ENCODE measurements around the gene APOC3. TPM values are rescaled to one million over a fixed set of nuclear protein-coding genes. Genes with fewer than 3 reads are reported as not detected.
"Not testable (repeated sequence)": the region's sequence is repeated elsewhere in the genome, so short reads cannot be mapped to it uniquely, and the experiment has no call there.

APOC3 gene
- total RNA-seq, 2 experiments from 2014 or later = not detected

DNA sequence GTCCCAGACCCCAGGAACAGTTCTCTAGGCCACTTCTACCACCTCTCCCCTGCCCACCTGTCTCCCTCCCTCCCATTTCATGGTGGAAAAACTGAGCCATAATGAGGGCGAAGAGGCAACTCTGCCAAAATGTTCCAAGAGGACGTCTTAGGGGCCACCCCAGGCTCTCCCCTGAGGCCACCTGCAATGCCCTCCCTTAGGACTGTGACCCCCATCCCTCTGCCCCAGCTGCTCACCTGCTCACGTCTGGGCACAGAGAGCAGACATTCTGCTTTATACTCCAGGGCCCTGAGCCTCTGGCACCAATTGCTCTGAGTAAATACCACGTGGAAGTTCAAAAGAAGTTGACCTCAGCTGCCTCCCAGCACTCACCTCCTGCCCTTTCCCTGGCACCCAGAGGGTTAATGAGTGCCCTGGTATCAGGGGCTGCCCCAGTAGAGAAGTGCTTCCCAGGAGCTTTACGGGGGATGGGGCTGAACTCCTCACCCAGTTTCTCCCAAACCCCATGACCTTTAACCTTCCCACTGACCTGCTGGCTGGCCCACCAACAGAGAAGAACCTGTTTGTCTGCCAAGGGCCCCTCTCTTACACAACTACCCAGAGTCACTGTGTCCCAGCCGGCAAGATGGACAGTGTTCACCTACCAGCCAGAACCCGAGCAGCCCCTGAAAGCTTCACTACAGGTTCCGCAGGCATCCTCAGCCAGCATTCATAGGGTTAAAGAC is 37.4 kb upstream of the APOC3 start:
- Mint-ChIP-seq H3K27ac (no peak overlapping the region), H3K4me3 (no peak overlapping the region), H3K9me3 (ENCODE audit: low read depth) (no peaks in the 10 kb centered on the region), H3K27me3 (peaks cover 2% of the 10 kb centered on the region), H3K4me1 (peaks cover 13% of the 10 kb centered on the region), H3K36me3 (no peaks in the 10 kb centered on the region)
- DNase-seq (no peak), ATAC-seq (no peak)
- CTCF ChIA-PET = interaction anchor here (1.3 to 9.1 kb wide), 11 partner anchors 9 to 386 kb away, joined by 3 to 187 read pairs (median 18); partner anchors contain the start of genes APOA1, PAFAH1B2, SIDT2 and SIK3

DNA sequence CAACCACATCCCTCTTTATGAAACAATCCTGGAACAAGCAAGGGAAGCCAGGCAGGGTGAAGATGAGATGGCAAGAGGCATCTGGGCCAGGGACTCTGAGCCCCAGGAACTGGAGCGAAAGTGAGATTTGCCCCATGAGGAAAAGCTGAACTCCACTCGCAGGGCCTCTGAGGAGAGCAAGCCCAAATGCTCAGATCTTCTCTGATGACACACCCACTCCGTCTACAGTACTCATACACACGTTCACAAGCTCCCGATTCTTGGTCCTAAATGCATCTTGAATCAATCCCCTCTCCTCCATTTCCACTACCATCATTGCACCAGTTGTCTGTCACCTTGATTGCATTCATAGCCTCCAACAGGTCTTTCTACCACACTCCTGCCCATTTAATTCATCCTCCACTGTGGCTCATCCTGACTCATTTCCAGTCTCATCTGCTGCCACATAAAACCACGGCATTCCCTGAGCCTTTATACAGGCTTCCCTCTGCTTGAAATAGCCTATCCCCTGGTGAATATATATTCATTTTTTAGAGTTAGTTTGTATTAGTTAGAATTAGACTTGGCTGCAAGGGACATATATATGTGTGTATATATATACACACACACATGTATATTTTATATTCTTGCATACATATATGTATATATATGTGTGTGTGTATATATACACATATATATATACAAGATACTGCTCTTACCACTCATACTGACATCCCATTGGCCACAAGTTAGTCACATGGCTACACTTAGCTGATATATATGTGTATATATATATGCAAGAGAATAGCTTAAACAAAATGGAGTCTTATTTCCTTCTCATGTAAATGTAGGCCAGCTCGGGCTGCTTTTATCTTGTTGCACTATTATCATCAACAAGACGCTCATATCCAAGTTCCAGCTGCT is 36.6 kb upstream of the APOC3 start:
- ATAC-seq = no peak

DNA sequence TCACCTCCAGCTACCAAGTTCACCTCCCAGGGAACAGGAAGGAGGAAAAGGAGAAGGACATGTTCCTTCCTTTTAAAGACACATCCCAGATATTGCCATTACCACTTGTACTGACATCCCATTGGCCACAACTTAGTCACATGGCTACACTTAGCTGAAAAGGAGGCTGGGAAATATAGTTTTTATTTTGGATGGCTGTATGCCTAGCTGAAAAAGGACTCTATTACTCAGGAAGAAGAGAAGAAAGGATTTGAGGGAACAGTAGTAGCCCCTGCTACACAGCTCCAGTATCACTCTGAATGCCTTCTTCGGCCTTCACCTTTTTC is 36.0 kb upstream of the APOC3 start:
- Mint-ChIP-seq H3K9me3 (ENCODE audit: low read depth) (no peaks in the 10 kb centered on the region), H3K27me3 (peaks cover 3% of the 10 kb centered on the region), H3K27ac (no peak overlapping the region), H3K4me3 (no peak overlapping the region), H3K36me3 (no peaks in the 10 kb centered on the region), H3K4me1 (peaks cover 10% of the 10 kb centered on the region)
- CTCF ChIA-PET = interaction anchor here (4.6 to 9.1 kb wide), 3 partner anchors 41 to 312 kb away, joined by 24 to 187 read pairs (median 99); partner anchors contain the start of genes APOA1 and SIK3
- ATAC-seq (no peak), DNase-seq (no peak)

More for the DNA sequence above, 36.6 kb upstream of the APOC3 start:
- peaks cover 13% of the 10 kb centered on the region for H3K4me1 Mint-ChIP-seq
- no peak for DNase-seq
- CTCF ChIA-PET = interaction anchor here (1.8 to 9.1 kb wide), 7 partner anchors 8 to 385 kb away, joined by 4 to 187 read pairs (median 23); partner anchors contain the start of genes APOA1, SIDT2 and SIK3
- H3K9me3 Mint-ChIP-seq (ENCODE audit: low read depth) = no peaks in the 10 kb centered on the region
- no peaks in the 10 kb centered on the region for H3K36me3 Mint-ChIP-seq
- H3K27ac Mint-ChIP-seq = no peak overlapping the region
- no peak overlapping the region for H3K4me3 Mint-ChIP-seq
- H3K27me3 Mint-ChIP-seq = peaks cover 2% of the 10 kb centered on the region

DNA sequence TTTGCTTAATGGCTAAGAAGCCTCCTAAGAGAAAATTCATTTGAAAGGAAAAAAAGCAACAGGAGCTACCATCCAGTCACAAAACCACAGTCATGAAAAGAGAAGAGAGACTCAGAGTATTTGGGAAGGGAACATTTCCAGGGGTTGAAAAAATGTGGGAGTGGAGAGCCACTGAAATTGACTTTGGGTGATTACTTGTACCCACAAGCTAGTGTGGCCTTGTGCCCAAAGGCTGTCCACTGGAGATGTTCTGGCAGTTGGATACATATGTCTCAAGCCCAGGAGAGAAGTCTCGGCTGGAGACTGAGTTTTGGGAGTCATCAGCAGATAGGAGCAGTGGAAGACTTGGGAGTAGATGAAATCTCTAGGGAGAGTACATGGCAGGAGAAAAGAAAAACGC is 34.9 kb upstream of the APOC3 start:
- ATAC-seq (no peak), DNase-seq (no peak)
- Mint-ChIP-seq H3K36me3 (no peaks in the 10 kb centered on the region), H3K27me3 (peaks cover 9% of the 10 kb centered on the region), H3K27ac (no peak overlapping the region), H3K9me3 (ENCODE audit: low read depth) (no peaks in the 10 kb centered on the region), H3K4me3 (no peak overlapping the region), H3K4me1 (peaks cover 10% of the 10 kb centered on the region)
- CTCF ChIA-PET = interaction anchor here (0.9 to 1.1 kb wide), 2 partner anchors 18 to 41 kb away, joined by 3 to 5 read pairs; no protein-coding TSS in a partner anchor

DNA sequence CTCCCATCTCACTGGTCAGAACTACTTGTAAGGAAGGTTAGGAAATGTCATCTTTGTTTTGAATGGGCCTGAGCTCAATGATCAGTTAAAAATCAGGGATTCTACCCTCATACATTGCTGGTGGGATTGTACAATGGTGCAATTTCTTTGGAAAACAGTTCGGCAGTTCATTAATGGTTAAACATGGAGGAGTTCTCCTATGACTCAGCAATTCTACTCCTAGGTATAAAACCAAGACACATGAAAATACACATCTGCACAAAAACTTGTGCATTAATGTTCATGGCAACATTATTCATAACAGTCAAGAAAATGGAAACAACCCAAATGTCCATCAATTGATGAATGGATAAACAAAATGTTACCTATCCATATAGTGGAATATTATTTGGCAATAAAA is 33.2 kb upstream of the APOC3 start:
- H3K4me1 Mint-ChIP-seq = peaks cover 3% of the 10 kb centered on the region
- DNase-seq = no peak

DNA sequence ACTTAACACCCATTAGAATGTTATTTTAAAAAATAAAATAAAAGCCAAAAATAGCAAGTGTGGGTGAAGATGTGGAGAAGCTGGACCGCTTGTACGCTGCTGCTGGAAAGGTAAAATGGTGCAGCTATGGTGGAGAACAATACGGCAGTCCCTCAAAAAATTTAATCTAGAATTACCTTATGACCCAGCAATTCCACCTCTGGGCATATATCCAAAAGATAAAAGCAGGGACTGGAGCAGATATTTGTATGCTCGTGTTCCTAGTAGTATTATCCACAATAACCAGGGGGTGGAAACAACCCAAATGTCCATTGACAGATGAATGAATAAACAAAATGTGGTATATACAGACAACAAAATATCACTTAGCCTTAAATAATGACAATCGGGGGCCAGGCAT is 31.9 kb upstream of the APOC3 start:
- H3K9me3 Mint-ChIP-seq (ENCODE audit: low read depth) = no peaks in the 10 kb centered on the region
- H3K27ac Mint-ChIP-seq = no peak overlapping the region
- H3K4me3 Mint-ChIP-seq = no peak overlapping the region
- DNase-seq = no peak
- peaks cover 3% of the 10 kb centered on the region for H3K4me1 Mint-ChIP-seq
- H3K27me3 Mint-ChIP-seq = peaks cover 19% of the 10 kb centered on the region
- CTCF ChIA-PET = interaction anchor here (0.7 to 3.1 kb wide), 2 partner anchors 10 to 38 kb away, joined by 4 to 8 read pairs; partner anchors contain the start of gene ZPR1
- peaks cover 1% of the 10 kb centered on the region for H3K36me3 Mint-ChIP-seq
- no peak for ATAC-seq

More for the DNA sequence above, 33.2 kb upstream of the APOC3 start:
- Mint-ChIP-seq H3K36me3 (peaks cover 1% of the 10 kb centered on the region), H3K27ac (no peak overlapping the region), H3K27me3 (peaks cover 15% of the 10 kb centered on the region), H3K4me3 (no peak overlapping the region), H3K9me3 (ENCODE audit: low read depth) (no peaks in the 10 kb centered on the region)
- no peak for ATAC-seq
- CTCF ChIA-PET = interaction anchor here (1.0 kb wide), 1 partner anchor 39 kb away, joined by 4 read pairs; no protein-coding TSS in a partner anchor

DNA sequence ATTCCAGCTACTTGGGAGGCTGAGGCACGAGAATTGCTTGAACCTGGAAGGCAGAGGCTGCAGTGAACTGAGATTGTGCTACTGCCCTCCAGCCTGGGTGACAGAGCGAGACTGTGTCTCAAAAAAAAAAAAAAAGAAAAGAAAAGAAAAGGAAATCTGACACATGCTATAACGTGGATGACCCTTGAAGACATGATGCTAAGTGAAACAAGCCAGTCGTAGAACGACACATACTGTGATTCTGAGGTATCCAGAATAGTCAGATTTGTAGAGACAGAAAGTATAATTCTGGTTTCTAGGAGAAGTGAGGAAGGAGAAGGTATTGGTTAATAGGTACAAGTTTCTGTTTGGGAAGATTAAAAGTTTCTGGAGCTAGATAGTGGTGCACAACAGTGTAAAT is 31.3 kb upstream of the APOC3 start:
- H3K27me3 Mint-ChIP-seq = peaks cover 20% of the 10 kb centered on the region
- H3K27ac Mint-ChIP-seq = no peak overlapping the region
- peaks cover 3% of the 10 kb centered on the region for H3K4me1 Mint-ChIP-seq
- DNase-seq (no peak), ATAC-seq (no peak)
- H3K4me3 Mint-ChIP-seq = no peak overlapping the region
- H3K9me3 Mint-ChIP-seq (ENCODE audit: low read depth) = no peaks in the 10 kb centered on the region
- peaks cover 1% of the 10 kb centered on the region for H3K36me3 Mint-ChIP-seq
- CTCF ChIA-PET = interaction anchor here (0.6 to 3.1 kb wide), 2 partner anchors 11 to 37 kb away, joined by 3 to 8 read pairs; partner anchors contain the start of gene ZPR1

DNA sequence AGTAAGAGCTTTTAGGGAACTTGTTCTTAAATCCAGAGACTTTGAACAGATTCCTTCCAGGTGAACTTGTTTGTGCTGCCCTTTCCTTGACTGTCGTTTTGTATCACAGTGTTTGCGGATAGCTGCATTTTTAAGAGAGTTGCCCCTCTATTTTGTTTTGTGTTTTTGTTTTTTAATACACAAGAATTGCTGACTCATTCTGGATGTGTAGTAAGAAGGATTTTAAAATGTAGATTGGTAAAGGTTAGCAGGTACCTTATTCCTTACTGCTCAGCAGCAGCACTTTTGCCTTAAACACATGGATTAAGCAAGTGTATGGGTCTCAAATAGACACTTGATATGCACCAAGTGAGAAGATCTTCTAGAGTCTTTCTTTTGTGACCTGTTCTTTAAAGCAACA is 29.1 kb upstream of the APOC3 start:
- DNase-seq (no peak), ATAC-seq (no peak)
- H3K27ac Mint-ChIP-seq = no peak overlapping the region
- H3K4me1 Mint-ChIP-seq = peaks cover 3% of the 10 kb centered on the region
- H3K27me3 Mint-ChIP-seq = peaks cover 23% of the 10 kb centered on the region
- CTCF ChIA-PET = interaction anchor here (3.1 kb wide), 1 partner anchor 10 kb away, joined by 23 read pairs; the partner anchor contains the start of gene APOA5
- H3K9me3 Mint-ChIP-seq (ENCODE audit: low read depth) = no peaks in the 10 kb centered on the region
- peaks cover 1% of the 10 kb centered on the region for H3K36me3 Mint-ChIP-seq
- H3K4me3 Mint-ChIP-seq = no peak overlapping the region

DNA sequence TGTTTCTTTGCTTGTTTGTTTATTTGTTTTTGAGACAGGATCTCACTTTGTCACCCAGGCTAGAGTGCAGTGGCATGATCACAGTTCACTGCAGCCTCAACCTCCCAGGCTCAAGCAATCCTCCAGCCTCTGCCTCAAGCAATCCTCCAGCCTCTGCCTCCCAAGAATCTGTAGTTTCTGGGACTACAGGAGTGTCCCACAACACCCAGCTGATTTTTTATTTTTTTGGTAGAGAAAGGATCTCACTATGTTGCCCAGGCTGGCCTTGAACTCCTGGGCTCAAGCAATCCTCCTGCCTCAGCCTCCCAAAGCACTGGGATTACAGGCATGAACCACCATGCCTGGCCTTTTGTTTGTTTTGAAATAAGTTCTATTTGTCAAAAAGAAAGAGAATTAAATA is 28.0 kb upstream of the APOC3 start:
- CTCF ChIA-PET = interaction anchor here (1.2 to 3.1 kb wide), 2 partner anchors 11 to 34 kb away, joined by 3 to 23 read pairs; partner anchors contain the start of gene APOA5
- peaks cover 23% of the 10 kb centered on the region for H3K27me3 Mint-ChIP-seq
- DNase-seq; H3K4me1 Mint-ChIP-seq; H3K9me3 Mint-ChIP-seq (ENCODE audit: low read depth); H3K36me3 Mint-ChIP-seq; H3K4me3 Mint-ChIP-seq; H3K27ac Mint-ChIP-seq; ATAC-seq: not testable (repeated sequence)

DNA sequence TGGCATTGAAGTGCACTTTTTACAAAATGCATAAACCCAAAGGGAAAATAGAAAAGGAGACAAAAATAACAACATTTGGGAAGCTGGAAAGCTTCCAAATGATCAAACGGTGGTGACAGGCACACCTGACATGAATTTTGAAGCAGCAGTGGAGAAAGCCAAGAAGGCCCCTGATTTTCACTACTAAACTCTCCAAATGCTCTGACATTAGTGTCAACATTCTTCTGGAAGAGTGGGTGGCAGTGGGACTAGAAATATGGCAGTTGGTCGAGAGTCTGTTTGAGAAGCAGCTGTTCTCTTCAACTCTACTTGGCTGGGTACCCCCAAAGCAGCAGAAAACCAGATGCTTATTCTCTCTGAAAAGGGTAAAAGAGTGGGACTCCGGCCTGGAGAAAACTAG is 25.7 kb upstream of the APOC3 start:
- DNase-seq (no peak), ATAC-seq (no peak)
- Mint-ChIP-seq H3K4me3 (no peak overlapping the region), H3K36me3 (peaks cover 1% of the 10 kb centered on the region), H3K27ac (no peak overlapping the region), H3K27me3 (peaks cover 19% of the 10 kb centered on the region), H3K9me3 (ENCODE audit: low read depth) (no peaks in the 10 kb centered on the region), H3K4me1 (no peaks in the 10 kb centered on the region)
- CTCF ChIA-PET = interaction anchor here (1.9 kb wide), 1 partner anchor 32 kb away, joined by 8 read pairs; no protein-coding TSS in a partner anchor

DNA sequence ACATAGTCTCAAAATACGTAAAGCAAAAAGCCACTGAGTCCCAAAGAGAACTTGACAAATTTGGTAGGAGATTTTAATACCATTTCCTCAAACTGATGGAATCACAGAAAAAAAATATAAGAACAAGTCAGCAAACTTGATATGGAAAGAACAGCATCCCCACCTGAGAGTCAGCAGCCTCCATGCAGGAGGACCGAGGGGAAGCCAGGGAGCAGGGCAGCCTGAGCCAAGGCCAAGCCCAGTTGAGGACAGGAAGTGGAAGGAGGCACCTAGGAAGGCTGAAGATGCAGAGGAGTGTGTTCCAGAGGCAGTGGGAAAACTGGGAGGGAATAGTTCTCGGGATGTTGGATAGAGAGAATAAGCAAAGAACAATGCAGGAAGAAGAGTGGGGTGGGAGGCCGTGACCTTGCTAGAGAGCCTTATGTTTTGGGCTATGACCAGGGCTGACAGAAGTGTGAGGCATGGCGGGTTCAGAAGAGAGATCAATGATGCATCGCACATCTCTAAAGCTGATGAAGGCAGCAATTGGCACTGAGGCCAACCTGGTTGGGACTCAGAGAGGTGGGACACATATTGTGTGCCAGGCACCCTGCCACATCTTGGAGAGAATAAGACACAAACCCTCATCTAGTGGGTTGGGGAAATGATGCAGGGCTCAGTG is 22.0 kb upstream of the APOC3 start:
- CTCF ChIA-PET = no interaction called here
- Mint-ChIP-seq H3K27me3 (peaks cover 4% of the 10 kb centered on the region), H3K27ac (no peak overlapping the region), H3K4me1 (no peaks in the 10 kb centered on the region), H3K9me3 (ENCODE audit: low read depth) (no peaks in the 10 kb centered on the region), H3K36me3 (no peaks in the 10 kb centered on the region), H3K4me3 (no peak overlapping the region)
- no peak for DNase-seq
- ATAC-seq = no peak

DNA sequence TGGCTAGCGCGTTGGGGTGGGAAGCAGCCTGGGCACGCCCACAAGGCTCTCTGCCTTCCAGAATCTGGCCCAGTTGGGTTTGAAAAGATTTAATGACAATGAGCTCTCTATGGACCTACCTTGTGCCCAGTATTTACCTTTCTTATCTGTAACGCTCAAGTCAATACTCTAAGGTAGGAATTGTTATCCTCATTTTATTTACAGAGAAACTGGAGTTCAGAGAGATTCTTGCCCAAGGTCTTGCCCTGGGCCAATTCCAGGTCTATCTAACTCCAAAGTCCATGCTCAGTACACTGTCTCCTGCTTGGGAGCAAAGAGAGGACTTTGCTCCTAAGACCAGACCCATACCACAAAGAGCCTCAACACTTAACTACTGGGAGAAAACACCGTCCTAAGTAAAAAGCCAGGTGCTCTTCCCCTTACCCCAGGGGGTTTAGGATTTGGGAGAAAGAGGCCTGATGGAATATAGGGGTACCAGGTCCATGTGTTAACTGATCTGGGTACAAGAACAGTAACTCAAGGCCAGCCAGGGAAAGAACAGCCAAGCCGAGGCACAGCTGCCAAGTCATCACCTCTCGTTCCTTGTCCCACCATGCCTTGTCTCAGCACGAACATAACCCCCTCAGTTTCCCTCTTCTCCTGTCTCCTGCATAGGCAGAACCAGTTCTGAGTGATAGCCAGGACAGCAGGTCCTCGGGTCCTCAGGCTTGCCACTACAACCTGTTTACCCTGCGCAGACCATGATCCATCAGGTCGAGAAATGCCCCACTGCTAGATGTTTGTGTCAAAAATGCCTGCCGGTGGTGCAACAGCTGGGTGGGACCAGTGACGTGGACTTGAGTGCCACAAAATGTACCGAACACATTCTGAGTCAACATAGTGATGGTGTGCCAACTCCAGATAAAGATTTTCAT is 21.2 kb upstream of the APOC3 start:
- Mint-ChIP-seq H3K36me3 (no peaks in the 10 kb centered on the region), H3K9me3 (ENCODE audit: low read depth) (no peaks in the 10 kb centered on the region), H3K27me3 (peaks cover 3% of the 10 kb centered on the region), H3K4me1 (no peaks in the 10 kb centered on the region), H3K4me3 (no peak overlapping the region), H3K27ac (no peak overlapping the region)
- ATAC-seq (no peak), DNase-seq (no peak)
- CTCF ChIA-PET = interaction anchor here (1.0 kb wide), 1 partner anchor 27 kb away, joined by 3 read pairs; no protein-coding TSS in a partner anchor
